NCI-H1105 (cell line): ENCODE data around the gene SCN3A.

Experiments used
- DNase-seq: peaks from one replicate; lab custom pipeline; 2025; lab: John Stamatoyannopoulos, UW

SCN3A gene

GRCh38 chr2:165056564-165056963, 147.3 kb downstream of the SCN3A start:
- no peak for DNase-seq

GRCh38 chr2:165055082-165055851, 148.6 kb downstream of the SCN3A start:
- DNase-seq = peak; percentile 16

- no peak for DNase-seq
Measured at GRCh38 chr2:165054652-165055051, 149.2 kb downstream of the SCN3A start.

DNA sequence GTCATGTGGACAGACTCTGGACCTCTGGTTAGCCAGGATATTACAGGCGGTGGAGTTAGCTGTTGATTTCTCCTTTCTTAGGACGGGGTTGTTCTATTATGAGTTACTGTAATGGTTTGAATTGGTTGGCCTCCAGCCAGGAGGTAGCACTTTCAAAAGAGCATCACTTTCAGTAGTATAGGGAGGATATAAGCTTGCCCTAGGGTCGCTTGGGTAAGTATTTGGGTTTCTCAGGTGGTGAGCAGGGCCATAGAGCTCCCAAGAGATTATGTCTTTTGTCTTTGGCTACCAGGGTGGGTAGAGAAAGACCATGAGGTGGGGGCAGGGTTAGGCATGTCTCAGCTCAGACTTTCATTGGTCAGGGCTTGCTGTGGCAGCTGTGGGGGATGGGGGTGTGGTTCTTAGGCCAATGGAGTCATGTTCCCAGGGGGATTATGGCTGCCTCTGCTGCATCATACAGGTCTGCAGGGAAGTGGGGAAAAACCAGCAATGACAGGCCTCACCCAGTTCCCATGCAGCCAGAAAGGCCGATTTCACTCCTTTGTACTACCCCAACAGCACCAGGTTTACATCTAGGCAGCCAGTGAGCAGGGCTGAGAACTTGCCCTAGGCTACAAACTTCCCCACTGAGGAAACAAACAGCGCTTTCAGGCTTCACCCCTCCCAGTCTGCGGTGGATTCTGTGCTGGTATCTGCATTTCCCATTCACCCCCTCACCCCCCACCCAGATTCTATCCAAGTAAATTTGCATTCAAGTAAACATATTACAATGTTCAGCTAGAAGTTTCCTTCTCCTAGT, 159.1 kb downstream of the SCN3A start:
- no peak for DNase-seq
